Measurements from ENCODE around the gene PSMD5. TPM values are rescaled to one million over a fixed set of nuclear protein-coding genes. Genes with fewer than 3 reads are reported as not detected.
A peak's percentile ranks its signal among the peaks of the same experiment; 100 is the strongest.

The PSMD5 gene
- total RNA-seq, 5 donors from 2014 or later (not counting 1 experiment from before 2014, with no cell fraction given): 27.5 to 55.2 (median 47.7) TPM

DNA sequence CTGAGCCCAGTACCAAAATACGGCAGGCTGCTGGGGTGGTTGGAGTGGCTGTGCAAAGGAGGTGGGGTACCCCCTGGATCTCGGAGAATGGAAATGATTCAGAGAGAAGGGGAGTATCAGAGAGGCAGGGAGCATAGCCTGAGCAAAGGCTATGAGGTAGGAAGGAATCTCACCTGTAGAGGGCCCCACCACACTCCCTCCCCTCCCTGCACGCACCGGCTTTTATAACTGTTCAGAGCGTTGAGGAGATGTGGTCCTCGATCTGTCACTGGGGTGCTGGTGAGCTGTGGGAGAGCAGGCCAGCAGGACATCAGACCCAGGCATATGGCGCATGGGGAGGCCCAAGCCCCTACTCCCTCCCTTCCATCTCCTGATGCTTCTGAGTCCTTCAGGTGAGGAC is 21.1 kb upstream of the PSMD5 start:
- peaks cover 2 to 8% of the 10 kb centered on the region in 2 experiments for H3K4me1 ChIP-seq (ENCODE audit: control insufficient read depth in 1 of 2, extremely low read depth in 1 of 2, insufficient read depth in 2 of 2, low read length in 2 of 2)
- peaks cover 18 to 79% of the 10 kb centered on the region in 2 donors for H3K36me3 ChIP-seq (ENCODE audit: control insufficient read depth in 2 of 2, extremely low read depth in 1 of 2, insufficient read depth in 1 of 2, low read length in 1 of 2)
- H3K9me3 Mint-ChIP-seq: no peaks in the 10 kb centered on the region
- no peaks in the 10 kb centered on the region for H3K9me3 ChIP-seq
- H3K27ac ChIP-seq (ENCODE audit: low read length): no peak overlapping the region
- H3K27me3 Mint-ChIP-seq: no peaks in the 10 kb centered on the region
- no peak overlapping the region for H3K4me3 ChIP-seq (ENCODE audit: control insufficient read depth in 1 of 2, extremely low read depth in 1 of 2, low read length in 1 of 2)
- DNase-seq (no peak), ATAC-seq (replicated peaks in 1 of 4) (no peak)
- H3K4me3 Mint-ChIP-seq: no peak overlapping the region
- no peak overlapping the region for H3K27ac Mint-ChIP-seq
- ChIA-PET CTCF (no interaction called here), POLR2A (no interaction called here)
- no CpG with 5 or more reads among the region's 7 CpGs for WGBS (ENCODE audit: insufficient coverage)
- H3K36me3 Mint-ChIP-seq: peaks cover 53% of the 10 kb centered on the region
- H3K27me3 ChIP-seq (replicated peaks in 1 of 2; ENCODE audit: control insufficient read depth in 2 of 2, extremely low read depth in 1 of 2, insufficient read depth in 2 of 2, low read length in 1 of 2): no peaks in the 10 kb centered on the region
- H3K4me1 Mint-ChIP-seq: peaks cover 6 to 8% (median 7%) of the 10 kb centered on the region in 3 donors

- Histone ChIP-seq H3K4me3 (ENCODE audit: control insufficient read depth in 1 of 2, extremely low read depth in 1 of 2, low read length in 1 of 2) (no peak overlapping the region), H3K27ac (ENCODE audit: low read length) (no peak overlapping the region), H3K27me3 (replicated peaks in 1 of 2; ENCODE audit: control insufficient read depth in 2 of 2, extremely low read depth in 1 of 2, insufficient read depth in 2 of 2, low read length in 1 of 2) (no peaks in the 10 kb centered on the region), H3K4me1 (ENCODE audit: control insufficient read depth in 1 of 2, extremely low read depth in 1 of 2, insufficient read depth in 2 of 2, low read length in 2 of 2) (no peaks in the 10 kb centered on the region), H3K9me3 (no peaks in the 10 kb centered on the region), H3K36me3 (ENCODE audit: control insufficient read depth in 2 of 2, extremely low read depth in 1 of 2, insufficient read depth in 1 of 2, low read length in 1 of 2) (peaks cover 30 to 91% of the 10 kb centered on the region in 2 donors)
- Mint-ChIP-seq H3K36me3 (peaks cover 61% of the 10 kb centered on the region), H3K27me3 (no peaks in the 10 kb centered on the region), H3K4me1 (peaks cover 0 to 2% (median 1%) of the 10 kb centered on the region in 3 donors), H3K9me3 (no peaks in the 10 kb centered on the region), H3K27ac (no peak overlapping the region), H3K4me3 (no peak overlapping the region)
- 98% methylated on average over 12 of the region's 12 CpGs for WGBS (ENCODE audit: insufficient coverage)
- DNase-seq (no peak), ATAC-seq (replicated peaks in 1 of 4) (no peak)
- ChIA-PET CTCF (no interaction called here), POLR2A (interaction anchor here in 1 of 2 donors (0.8 kb wide), 1 partner anchor 12 kb away, joined by 7 read pairs; no protein-coding TSS in a partner anchor)
These were observed 19.7 kb upstream of the PSMD5 start for GRCh38 chr9:120862452-120862851.

- H3K4me1 ChIP-seq (ENCODE audit: control insufficient read depth in 1 of 2, extremely low read depth in 1 of 2, insufficient read depth in 2 of 2, low read length in 2 of 2): no peaks in the 10 kb centered on the region
- no peak for ATAC-seq (replicated peaks in 1 of 4)
- H3K36me3 Mint-ChIP-seq: peaks cover 63% of the 10 kb centered on the region
- no peak for DNase-seq
- no peak overlapping the region for H3K27ac Mint-ChIP-seq
- H3K36me3 ChIP-seq (ENCODE audit: control insufficient read depth in 2 of 2, extremely low read depth in 1 of 2, insufficient read depth in 1 of 2, low read length in 1 of 2): peaks cover 34 to 94% of the 10 kb centered on the region in 2 donors
- WGBS (ENCODE audit: insufficient coverage): 98% methylated on average over 4 of the region's 6 CpGs
- no peaks in the 10 kb centered on the region for H3K9me3 ChIP-seq
- no peaks in the 10 kb centered on the region for H3K9me3 Mint-ChIP-seq
- peaks cover 0 to 2% (median 1%) of the 10 kb centered on the region in 3 donors for H3K4me1 Mint-ChIP-seq
- POLR2A ChIA-PET: no interaction called here
- no peaks in the 10 kb centered on the region for H3K27me3 Mint-ChIP-seq
- H3K27me3 ChIP-seq (replicated peaks in 1 of 2; ENCODE audit: control insufficient read depth in 2 of 2, extremely low read depth in 1 of 2, insufficient read depth in 2 of 2, low read length in 1 of 2): no peaks in the 10 kb centered on the region
- no peak overlapping the region for H3K4me3 ChIP-seq (ENCODE audit: control insufficient read depth in 1 of 2, extremely low read depth in 1 of 2, low read length in 1 of 2)
- no peak overlapping the region for H3K27ac ChIP-seq (ENCODE audit: low read length)
- H3K4me3 Mint-ChIP-seq: no peak overlapping the region
- CTCF ChIA-PET: no interaction called here
These were observed 19.2 kb upstream of the PSMD5 start for GRCh38 chr9:120861935-120862334.

GRCh38 chr9:120860083-120860482 is 17.4 kb upstream of the PSMD5 start:
- ATAC-seq (replicated peaks in 1 of 4) (no peak), DNase-seq (no peak)
- POLR2A ChIA-PET: interaction anchor here in 1 of 2 donors (0.6 kb wide), 1 partner anchor 18 kb away, joined by 3 read pairs; the partner anchor contains the start of gene PSMD5
- Mint-ChIP-seq H3K4me3 (no peak overlapping the region), H3K4me1 (peaks cover 0 to 4% (median 0%) of the 10 kb centered on the region in 3 donors), H3K36me3 (peaks cover 51% of the 10 kb centered on the region), H3K27ac (no peak overlapping the region), H3K27me3 (no peaks in the 10 kb centered on the region), H3K9me3 (no peaks in the 10 kb centered on the region)
- Histone ChIP-seq H3K4me1 (ENCODE audit: control insufficient read depth in 1 of 2, extremely low read depth in 1 of 2, insufficient read depth in 2 of 2, low read length in 2 of 2) (peaks cover 0 to 4% of the 10 kb centered on the region in 2 experiments), H3K36me3 (ENCODE audit: control insufficient read depth in 2 of 2, extremely low read depth in 1 of 2, insufficient read depth in 1 of 2, low read length in 1 of 2) (peaks cover 22 to 86% of the 10 kb centered on the region in 2 donors), H3K4me3 (ENCODE audit: control insufficient read depth in 1 of 2, extremely low read depth in 1 of 2, low read length in 1 of 2) (no peak overlapping the region), H3K27me3 (replicated peaks in 1 of 2; ENCODE audit: control insufficient read depth in 2 of 2, extremely low read depth in 1 of 2, insufficient read depth in 2 of 2, low read length in 1 of 2) (no peaks in the 10 kb centered on the region), H3K9me3 (no peaks in the 10 kb centered on the region), H3K27ac (ENCODE audit: low read length) (no peak overlapping the region)
- 94% methylated on average over 10 of the region's 11 CpGs for WGBS (ENCODE audit: insufficient coverage)
- CTCF ChIA-PET: no interaction called here

- DNase-seq: no peak
- no peaks in the 10 kb centered on the region for H3K9me3 Mint-ChIP-seq
- H3K36me3 ChIP-seq (ENCODE audit: control insufficient read depth in 2 of 2, extremely low read depth in 1 of 2, insufficient read depth in 1 of 2, low read length in 1 of 2): peaks cover 22 to 85% of the 10 kb centered on the region in 2 donors
- ATAC-seq (replicated peaks in 1 of 4): no peak
- WGBS (ENCODE audit: insufficient coverage): 92% methylated on average over 4 of the region's 6 CpGs
- ChIA-PET CTCF (interaction anchor here (0.6 to 1.7 kb wide), 4 partner anchors 8 to 203 kb away, joined by 3 to 6 read pairs (median 4); no protein-coding TSS in a partner anchor), POLR2A (no interaction called here)
- H3K4me3 ChIP-seq (ENCODE audit: control insufficient read depth in 1 of 2, extremely low read depth in 1 of 2, low read length in 1 of 2): no peak overlapping the region
- peaks cover 0 to 4% of the 10 kb centered on the region in 2 experiments for H3K4me1 ChIP-seq (ENCODE audit: control insufficient read depth in 1 of 2, extremely low read depth in 1 of 2, insufficient read depth in 2 of 2, low read length in 2 of 2)
- H3K9me3 ChIP-seq: no peaks in the 10 kb centered on the region
- no peaks in the 10 kb centered on the region for H3K27me3 ChIP-seq (replicated peaks in 1 of 2; ENCODE audit: control insufficient read depth in 2 of 2, extremely low read depth in 1 of 2, insufficient read depth in 2 of 2, low read length in 1 of 2)
- H3K27ac ChIP-seq (ENCODE audit: low read length): no peak overlapping the region
- no peaks in the 10 kb centered on the region for H3K27me3 Mint-ChIP-seq
- peaks cover 0 to 5% (median 0%) of the 10 kb centered on the region in 3 donors for H3K4me1 Mint-ChIP-seq
- peaks cover 51% of the 10 kb centered on the region for H3K36me3 Mint-ChIP-seq
- peak overlapping the region in 1 of 2 donors; percentile 44 for H3K27ac Mint-ChIP-seq
- no peak overlapping the region for H3K4me3 Mint-ChIP-seq
These were observed 16.6 kb upstream of the PSMD5 start for GRCh38 chr9:120859361-120859760.

- DNase-seq (no peak), ATAC-seq (replicated peaks in 1 of 4) (no peak)
- Histone ChIP-seq H3K9me3 (no peaks in the 10 kb centered on the region), H3K4me3 (ENCODE audit: control insufficient read depth in 1 of 2, extremely low read depth in 1 of 2, low read length in 1 of 2) (no peak overlapping the region), H3K4me1 (ENCODE audit: control insufficient read depth in 1 of 2, extremely low read depth in 1 of 2, insufficient read depth in 2 of 2, low read length in 2 of 2) (peaks cover 0 to 4% of the 10 kb centered on the region in 2 experiments), H3K27me3 (replicated peaks in 1 of 2; ENCODE audit: control insufficient read depth in 2 of 2, extremely low read depth in 1 of 2, insufficient read depth in 2 of 2, low read length in 1 of 2) (no peaks in the 10 kb centered on the region), H3K27ac (ENCODE audit: low read length) (no peak overlapping the region), H3K36me3 (ENCODE audit: control insufficient read depth in 2 of 2, extremely low read depth in 1 of 2, insufficient read depth in 1 of 2, low read length in 1 of 2) (peaks cover 19 to 74% of the 10 kb centered on the region in 2 donors)
- Mint-ChIP-seq H3K27ac (peak overlapping the region in 1 of 2 donors; percentile 48), H3K36me3 (peaks cover 38% of the 10 kb centered on the region), H3K27me3 (no peaks in the 10 kb centered on the region), H3K9me3 (no peaks in the 10 kb centered on the region), H3K4me3 (no peak overlapping the region), H3K4me1 (peaks cover 0 to 7% (median 0%) of the 10 kb centered on the region in 3 donors)
- WGBS (ENCODE audit: insufficient coverage): 87% methylated on average over 7 of the region's 11 CpGs
- ChIA-PET CTCF (interaction anchor here in 1 of 2 donors (1.7 kb wide), 1 partner anchor 10 kb away, joined by 6 read pairs; no protein-coding TSS in a partner anchor), POLR2A (no interaction called here)
These were observed 15.2 kb upstream of the PSMD5 start for GRCh38 chr9:120857902-120858301.

All from T-cell (primary cell).